Choroid plexus epithelial cell (primary cell): Measurements from ENCODE around the gene SPA17.

Experiments used
- DNase-seq: peaks from one replicate; pipeline ENCODE4 v3.0.0-alpha.2; 2010; ENCODE audit warnings: low read depth
- H3K4me3 ChIP-seq: 2 replicates; pipeline ENCODE4 v1.5.1; 2011; ENCODE audit warnings: low read depth, mild to moderate bottlenecking, control low read depth, low read length, moderate library complexity
- TF ChIP-seq, protein P1 (sequence below): conservative IDR thresholded peaks from 2 replicates; pipeline ENCODE4 v1.5.1; 2011; ENCODE audit warnings: low read depth, mild to moderate bottlenecking, control low read depth, inconsistent platforms, low read length, moderate library complexity

SPA17 gene

DNA sequence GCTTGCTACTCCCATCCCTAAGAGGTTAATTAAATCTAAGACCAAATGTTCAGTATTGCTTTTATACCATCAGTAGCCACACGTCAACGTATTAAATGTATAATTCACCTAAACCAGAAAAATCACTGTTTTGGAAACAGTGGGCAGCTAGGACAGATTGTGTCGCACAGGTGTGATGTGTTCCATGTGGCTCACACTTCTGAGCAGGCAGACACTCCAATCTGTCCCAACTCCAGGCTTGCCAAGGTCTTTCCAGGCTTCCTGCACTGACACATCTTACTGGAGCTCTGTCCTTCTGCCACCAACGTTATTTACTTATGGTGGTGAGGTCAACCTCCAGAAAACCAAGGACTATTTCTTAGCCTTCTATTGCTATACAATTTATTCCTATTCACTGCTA lies 11.6 kb upstream of the SPA17 start:
- TF ChIP-seq, protein P1, sequence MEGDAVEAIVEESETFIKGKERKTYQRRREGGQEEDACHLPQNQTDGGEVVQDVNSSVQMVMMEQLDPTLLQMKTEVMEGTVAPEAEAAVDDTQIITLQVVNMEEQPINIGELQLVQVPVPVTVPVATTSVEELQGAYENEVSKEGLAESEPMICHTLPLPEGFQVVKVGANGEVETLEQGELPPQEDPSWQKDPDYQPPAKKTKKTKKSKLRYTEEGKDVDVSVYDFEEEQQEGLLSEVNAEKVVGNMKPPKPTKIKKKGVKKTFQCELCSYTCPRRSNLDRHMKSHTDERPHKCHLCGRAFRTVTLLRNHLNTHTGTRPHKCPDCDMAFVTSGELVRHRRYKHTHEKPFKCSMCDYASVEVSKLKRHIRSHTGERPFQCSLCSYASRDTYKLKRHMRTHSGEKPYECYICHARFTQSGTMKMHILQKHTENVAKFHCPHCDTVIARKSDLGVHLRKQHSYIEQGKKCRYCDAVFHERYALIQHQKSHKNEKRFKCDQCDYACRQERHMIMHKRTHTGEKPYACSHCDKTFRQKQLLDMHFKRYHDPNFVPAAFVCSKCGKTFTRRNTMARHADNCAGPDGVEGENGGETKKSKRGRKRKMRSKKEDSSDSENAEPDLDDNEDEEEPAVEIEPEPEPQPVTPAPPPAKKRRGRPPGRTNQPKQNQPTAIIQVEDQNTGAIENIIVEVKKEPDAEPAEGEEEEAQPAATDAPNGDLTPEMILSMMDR, result no peak
- DNase-seq, result no peak
- H3K4me3 ChIP-seq, result no peak overlapping the region

DNA sequence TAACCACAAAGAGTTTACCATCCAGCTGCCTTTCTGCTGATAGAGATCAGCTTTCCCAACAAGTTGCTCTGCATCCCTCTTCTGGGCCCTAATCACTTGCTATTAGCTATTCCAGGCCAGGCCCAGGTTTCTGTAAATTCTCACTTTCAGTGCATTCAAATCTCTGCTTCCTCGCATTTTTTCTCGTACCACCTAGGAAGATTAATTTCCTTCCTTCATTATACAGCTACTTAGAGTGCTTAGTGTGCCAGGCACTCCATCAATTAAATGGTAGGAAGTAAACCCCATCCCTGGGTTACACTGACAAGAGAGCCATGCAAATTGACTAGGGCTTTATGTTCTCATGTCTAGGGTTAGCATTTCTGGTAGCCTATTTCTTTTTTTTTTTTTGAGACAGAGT lies 9.8 kb upstream of the SPA17 start:
- DNase-seq, result no peak
- no peak overlapping the region for H3K4me3 ChIP-seq
- TF ChIP-seq, protein P1, result no peak

DNA sequence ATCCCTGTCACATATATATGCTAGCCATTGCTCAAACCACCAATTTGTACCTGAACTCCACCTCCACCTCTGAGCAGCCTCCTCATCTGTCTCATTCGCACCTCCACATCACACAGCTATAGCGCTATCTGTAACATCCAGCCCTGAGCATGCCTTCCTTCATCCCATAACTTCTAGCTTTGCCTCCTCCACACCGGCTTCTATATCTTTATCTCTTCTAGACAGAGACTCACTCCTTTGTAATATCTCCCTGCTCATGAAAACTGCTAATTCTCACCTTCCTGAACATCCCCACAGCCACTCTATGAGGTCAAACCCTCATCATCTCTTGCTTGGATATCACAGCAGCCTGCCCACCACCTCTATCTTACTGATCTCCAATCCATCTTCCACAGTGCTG lies 6.1 kb upstream of the SPA17 start:
- TF ChIP-seq, protein P1, result no peak
- DNase-seq, result no peak
- no peak overlapping the region for H3K4me3 ChIP-seq

DNA sequence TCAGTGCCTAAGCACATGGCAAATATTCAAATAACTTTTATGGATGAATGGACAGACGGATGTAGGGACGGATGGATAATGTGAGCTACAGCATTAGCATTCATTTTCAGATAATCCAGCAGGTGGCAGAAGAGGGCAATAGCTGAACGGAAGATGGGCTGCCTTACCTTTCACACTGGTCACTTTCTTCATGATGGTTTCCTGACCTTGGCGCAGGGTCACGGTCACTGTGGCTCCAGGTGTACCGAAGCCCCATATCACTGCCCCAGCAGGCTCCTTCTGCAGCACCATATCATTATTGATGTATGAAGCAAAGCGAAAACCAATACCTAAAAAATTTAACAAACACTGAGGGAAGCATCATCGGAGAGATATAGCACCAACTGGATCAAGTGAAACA lies 4.5 kb upstream of the SPA17 start:
- H3K4me3 ChIP-seq, result no peak overlapping the region
- TF ChIP-seq, protein P1, result peak; percentile 90
- peak; percentile 72 for DNase-seq

DNA sequence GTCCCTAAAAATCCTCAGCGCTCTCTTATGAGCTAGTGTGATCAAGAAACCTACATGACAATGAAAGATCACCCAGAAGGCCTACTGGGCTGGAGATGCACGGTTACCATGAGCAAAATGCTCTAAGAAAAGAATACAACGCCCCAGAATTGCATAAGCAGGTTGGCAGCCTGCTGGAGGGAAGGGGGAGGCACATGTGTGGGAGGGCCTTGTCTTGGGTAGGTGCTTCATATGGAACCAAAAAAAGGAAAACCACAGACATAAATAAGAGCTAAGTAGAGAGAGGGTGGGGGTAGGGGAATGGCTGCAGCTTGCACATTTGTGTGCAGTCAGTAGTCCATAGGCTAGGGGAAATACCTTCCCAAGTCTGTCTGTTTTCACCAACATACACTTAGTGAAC lies 3.0 kb upstream of the SPA17 start:
- TF ChIP-seq, protein P1, result no peak
- DNase-seq, result no peak

DNA sequence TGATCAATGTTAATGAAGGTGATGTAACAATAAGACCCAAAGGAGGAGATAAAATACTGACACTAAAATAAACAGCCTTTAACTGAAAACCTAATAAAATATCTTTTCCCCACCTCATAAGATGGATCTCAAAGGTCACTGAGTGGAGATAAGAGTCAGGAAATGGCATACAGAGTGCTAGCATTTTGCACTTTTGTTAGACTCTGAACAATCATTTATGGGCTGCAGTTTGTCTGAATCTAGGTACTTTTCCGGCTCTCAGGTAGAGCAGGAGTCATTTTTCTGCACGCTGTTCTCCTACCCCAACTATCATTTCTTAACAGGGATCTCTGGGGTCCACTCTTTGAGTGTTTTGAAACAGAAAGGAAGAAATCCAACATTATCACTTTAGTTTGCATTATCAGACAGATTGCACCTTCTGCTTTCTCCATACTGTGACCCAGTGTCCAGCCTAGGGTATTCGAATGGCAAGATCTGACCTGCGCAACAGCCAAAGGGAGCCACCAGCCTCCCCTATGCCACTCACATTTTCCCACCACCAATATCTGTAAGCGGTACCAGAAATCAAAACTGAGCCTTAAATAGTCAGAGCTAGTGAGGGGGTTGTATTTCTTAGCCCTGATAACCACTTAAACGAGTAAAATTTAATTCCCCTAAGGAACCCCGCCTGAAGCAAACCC lies 1.0 kb upstream of the SPA17 start:
- TF ChIP-seq, protein P1, result no peak
- peak overlapping the region; percentile 81 for H3K4me3 ChIP-seq
- DNase-seq, result no peak

More for the DNA sequence above, 3.0 kb upstream of the SPA17 start:
- H3K4me3 ChIP-seq, result no peak overlapping the region

DNA sequence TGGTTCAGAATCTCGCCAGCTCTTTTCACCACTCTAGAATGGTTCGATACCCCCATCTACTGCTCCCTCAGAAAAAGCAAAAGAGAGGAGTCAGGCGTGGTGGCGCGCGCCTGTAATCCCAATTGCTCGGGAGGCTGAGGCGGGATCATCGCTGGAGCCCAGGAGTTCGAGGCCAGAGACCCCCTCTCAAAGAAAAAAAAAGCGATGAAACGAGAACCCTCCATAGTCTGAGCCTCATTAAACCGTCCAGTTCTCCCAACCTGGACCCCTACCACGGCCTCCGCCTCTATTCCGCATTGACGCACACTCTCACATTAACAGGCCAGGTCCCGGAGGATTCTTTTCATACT lies 439 bp downstream of the SPA17 start:
- peak overlapping the region; percentile 81 for H3K4me3 ChIP-seq
- DNase-seq, result no peak

More for the DNA sequence above, 439 bp downstream of the SPA17 start:
- TF ChIP-seq, protein P1, result no peak
